GM10266 (cell line): ENCODE results near the gene CYTH3.

ENCODE experiments used
- DNase-seq: peaks from one replicate; pipeline ENCODE4 v3.0.0; 2012; ENCODE audit errors: extremely low spot score
- TF ChIP-seq, protein P1 (sequence below): IDR thresholded peaks from 2 replicates; pipeline ENCODE4 v1.5.1; 2012; ENCODE audit warnings: mild to moderate bottlenecking, low read depth; ENCODE audit not compliant: control insufficient read depth, insufficient read depth; ENCODE audit errors: missing control alignments

CYTH3 gene

GRCh38 chr7:6159097-6159483, 113.3 kb downstream of the CYTH3 start:
- DNase-seq = no peak
- TF ChIP-seq, protein P1, sequence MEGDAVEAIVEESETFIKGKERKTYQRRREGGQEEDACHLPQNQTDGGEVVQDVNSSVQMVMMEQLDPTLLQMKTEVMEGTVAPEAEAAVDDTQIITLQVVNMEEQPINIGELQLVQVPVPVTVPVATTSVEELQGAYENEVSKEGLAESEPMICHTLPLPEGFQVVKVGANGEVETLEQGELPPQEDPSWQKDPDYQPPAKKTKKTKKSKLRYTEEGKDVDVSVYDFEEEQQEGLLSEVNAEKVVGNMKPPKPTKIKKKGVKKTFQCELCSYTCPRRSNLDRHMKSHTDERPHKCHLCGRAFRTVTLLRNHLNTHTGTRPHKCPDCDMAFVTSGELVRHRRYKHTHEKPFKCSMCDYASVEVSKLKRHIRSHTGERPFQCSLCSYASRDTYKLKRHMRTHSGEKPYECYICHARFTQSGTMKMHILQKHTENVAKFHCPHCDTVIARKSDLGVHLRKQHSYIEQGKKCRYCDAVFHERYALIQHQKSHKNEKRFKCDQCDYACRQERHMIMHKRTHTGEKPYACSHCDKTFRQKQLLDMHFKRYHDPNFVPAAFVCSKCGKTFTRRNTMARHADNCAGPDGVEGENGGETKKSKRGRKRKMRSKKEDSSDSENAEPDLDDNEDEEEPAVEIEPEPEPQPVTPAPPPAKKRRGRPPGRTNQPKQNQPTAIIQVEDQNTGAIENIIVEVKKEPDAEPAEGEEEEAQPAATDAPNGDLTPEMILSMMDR = no peak

- peak; percentile 32 for DNase-seq
- TF ChIP-seq, protein P1 = no peak
Measured at GRCh38 chr7:6158424-6159096, 113.9 kb downstream of the CYTH3 start.

- TF ChIP-seq, protein P1 = no peak
- no peak for DNase-seq
Measured at GRCh38 chr7:6157685-6158423, 114.6 kb downstream of the CYTH3 start.

GRCh38 chr7:6156734-6157133, 115.7 kb downstream of the CYTH3 start:
- TF ChIP-seq, protein P1 = no peak
- no peak for DNase-seq

DNA sequence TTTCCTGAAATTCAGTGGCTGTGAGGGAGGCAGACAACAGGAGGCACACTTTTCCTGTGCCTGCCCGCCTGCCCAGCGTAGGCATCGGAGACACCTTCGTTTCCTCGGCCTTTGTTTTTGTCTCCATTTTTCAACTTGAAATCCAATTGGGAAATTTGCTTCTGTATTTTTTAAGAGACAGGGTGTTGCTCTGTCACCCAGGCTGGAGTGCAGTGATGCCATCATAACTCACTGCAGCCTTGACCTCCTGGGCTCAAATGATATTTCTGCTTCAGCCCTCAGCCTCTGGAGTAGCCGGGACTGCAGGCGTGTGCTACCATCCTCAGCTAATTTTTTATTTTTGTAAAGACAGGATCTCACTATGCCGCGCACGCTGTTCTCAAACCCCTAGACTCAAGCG, 116.8 kb downstream of the CYTH3 start:
- DNase-seq = no peak
- TF ChIP-seq, protein P1 = no peak

DNA sequence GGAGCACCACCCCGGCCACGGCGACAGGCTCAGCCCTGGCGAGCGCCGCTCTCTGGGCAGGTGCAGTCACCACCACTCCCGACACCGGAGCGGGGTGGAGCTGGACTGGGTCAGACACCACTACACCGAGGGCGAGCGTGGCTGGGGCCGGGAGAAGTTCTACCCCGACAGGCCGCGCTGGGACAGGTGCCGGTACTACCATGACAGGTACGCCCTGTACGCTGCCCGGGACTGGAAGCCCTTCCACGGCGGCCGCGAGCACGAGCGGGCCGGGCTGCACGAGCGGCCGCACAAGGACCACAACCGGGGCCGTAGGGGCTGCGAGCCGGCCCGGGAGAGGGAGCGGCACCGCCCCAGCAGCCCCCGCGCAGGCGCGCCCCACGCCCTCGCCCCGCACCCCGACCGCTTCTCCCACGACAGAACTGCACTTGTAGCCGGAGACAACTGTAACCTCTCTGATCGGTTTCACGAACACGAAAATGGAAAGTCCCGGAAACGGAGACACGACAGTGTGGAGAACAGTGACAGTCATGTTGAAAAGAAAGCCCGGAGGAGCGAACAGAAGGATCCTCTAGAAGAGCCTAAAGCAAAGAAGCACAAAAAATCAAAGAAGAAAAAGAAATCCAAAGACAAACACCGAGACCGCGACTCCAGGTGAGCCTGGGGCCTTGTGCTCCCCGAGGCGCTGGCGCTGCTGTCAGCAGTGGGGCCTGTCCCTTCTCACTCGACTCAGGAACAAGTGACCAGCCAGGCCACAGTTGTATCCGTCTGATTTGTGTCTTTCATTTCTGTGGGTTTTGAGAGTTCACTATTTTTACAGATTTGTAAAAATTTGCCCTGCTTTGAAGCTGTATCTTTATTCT, 117.7 kb downstream of the CYTH3 start:
- TF ChIP-seq, protein P1 = no peak
- no peak for DNase-seq
